ENCODE measurements around the gene C4orf36.

C4orf36 gene

DNA sequence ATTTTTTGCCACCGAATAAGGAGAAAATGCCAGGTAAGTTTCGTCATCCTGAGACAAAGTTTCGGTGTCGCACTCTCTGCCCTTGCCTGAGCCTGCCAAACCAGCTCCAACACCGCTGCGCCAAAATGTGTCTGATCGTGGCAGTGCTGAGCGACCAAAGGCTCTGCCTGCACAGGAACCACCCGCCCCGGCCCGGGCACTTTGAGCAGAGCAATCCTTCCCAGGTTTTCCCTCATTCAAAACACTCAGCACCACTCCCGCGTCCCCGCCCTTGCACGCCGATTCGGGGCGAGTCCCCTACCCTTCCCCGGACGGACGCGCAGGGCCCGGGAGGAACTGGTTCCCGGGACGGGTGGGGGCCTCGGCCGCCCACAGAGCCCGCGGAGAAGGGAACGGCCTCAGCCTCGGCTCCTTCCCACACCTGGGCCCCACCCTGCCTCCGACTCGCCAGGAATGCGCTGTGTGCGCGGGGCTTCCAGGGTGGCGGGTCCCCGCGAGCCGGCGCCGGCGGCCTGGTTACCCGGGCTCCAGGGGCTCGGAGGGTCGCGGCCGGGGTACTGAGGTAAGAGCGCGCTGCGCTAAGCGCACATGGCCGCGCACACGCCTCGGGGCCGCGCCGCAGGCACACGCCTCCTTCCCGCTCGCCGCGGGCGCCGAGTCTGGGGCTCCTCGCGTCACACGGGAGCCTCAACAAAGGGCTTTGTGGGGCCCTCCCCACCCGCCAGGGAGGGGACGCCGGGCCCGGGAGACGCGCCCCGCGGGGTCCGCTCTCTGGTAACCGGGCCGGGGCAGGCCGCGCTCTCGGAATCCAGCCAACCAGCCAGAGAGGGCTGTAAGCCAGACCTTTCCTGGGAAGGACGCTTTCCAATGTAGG, at the start of gene C4orf36:
Gene C4orf36 (minus strand): TSS at position 661 of the 874 bp plus-strand sequence. CDS start 902 bp downstream, outside the sequence.
- in situ Hi-C loops (cut with MboI; ENCODE audit: low sequenced_read_pairs): loop anchor here (10.0 kb wide), 1 partner anchor 397 kb away; no protein-coding TSS in a partner anchor

DNA sequence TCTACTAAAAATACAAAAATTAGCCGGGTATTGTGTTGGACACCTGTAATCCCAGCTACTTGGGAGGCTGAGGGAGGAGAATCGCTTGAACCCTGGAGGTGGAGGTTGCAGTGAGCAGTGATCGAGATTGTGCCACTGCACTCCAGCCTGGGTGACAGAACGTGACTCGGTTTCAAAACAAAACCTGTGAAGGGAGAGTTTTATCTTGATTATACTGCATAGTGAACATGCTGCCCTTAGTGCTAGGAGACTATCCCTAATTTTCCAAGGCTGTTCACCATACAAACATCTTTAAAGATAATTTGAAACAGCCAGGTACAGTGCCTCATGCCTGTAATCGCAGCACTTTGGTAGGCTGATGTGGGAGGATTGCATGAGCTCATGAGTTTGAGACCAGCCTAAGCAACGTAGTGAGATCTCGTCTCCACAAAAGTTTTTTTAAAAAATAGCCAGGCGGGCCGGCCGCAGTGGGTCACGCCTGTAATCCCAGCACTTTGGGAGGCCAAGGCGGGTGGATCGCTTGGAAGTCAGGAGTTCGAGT, 48.8 kb upstream of the C4orf36 start:
- in situ Hi-C loops (cut with MboI; ENCODE audit: low sequenced_read_pairs): no loop called here

- in situ Hi-C loops (cut with MboI; ENCODE audit: low sequenced_read_pairs): no loop called here
These were observed 47.7 kb upstream of the C4orf36 start for GRCh38 chr4:86939729-86940575.

GRCh38 chr4:86938771-86939520, 46.7 kb upstream of the C4orf36 start:
- in situ Hi-C loops (cut with MboI; ENCODE audit: low sequenced_read_pairs): no loop called here

DNA sequence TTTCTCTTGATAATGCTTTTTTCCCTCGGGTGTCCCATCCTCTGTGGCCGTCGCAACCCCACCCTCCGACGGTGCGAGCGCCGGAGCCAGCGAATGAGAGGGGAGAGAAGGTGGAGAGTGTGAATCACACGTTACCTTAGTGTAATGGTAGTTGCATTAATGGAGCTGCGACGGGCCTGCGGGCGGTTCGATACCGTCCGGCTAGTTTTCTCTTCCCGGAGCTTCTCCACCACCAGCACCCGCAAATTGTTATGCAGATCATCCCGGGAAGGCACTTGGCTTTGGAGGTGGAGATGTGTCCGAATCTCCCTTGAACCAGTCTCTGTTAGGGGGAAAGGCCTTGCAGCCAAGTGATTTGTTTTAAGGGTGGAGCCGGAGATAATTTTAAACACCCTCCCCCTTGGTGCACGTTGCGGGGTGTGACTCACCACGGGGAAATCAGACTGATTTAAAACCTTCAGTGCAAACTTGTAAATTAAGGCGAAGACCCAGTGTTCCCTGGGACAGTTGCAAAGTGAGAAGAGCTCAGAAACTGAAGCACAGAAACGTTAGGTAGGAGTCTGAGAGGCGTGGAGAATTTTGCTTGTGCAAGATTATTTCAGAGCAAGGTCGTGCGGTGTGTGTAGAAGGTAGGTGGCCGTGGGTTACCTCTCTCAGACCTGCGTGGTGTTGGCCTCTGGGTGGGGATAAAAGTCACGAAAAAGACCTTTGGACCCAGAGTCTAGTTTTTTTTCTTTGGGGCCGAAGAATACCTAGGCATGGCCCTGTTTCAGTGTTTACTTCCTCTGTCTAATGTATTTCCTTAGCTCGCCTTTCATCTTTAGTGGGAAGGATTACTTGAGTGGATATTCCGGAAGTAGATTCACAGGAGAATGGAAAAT, 43.9 kb upstream of the C4orf36 start:
- in situ Hi-C loops (cut with MboI; ENCODE audit: low sequenced_read_pairs): no loop called here

- in situ Hi-C loops (cut with MboI; ENCODE audit: low sequenced_read_pairs): no loop called here
These were observed 43.3 kb upstream of the C4orf36 start for GRCh38 chr4:86935566-86935852.

GRCh38 chr4:86934771-86935565, 42.7 kb upstream of the C4orf36 start, which contains the start of gene AFF1:
TSS of gene AFF1 (plus strand) at chr4:86935011. CDS start at chr4:86948534, 13,523 bp downstream.
- in situ Hi-C loops (cut with MboI; ENCODE audit: low sequenced_read_pairs): no loop called here

- in situ Hi-C loops (cut with MboI; ENCODE audit: low sequenced_read_pairs): no loop called here
These were observed 42.0 kb upstream of the C4orf36 start for GRCh38 chr4:86934147-86934770.

GRCh38 chr4:86928400-86929255, 36.4 kb upstream of the C4orf36 start:
- in situ Hi-C loops (cut with MboI; ENCODE audit: low sequenced_read_pairs): loop anchor here (5.0 kb wide), 1 partner anchor 164 kb away; no protein-coding TSS in a partner anchor

DNA sequence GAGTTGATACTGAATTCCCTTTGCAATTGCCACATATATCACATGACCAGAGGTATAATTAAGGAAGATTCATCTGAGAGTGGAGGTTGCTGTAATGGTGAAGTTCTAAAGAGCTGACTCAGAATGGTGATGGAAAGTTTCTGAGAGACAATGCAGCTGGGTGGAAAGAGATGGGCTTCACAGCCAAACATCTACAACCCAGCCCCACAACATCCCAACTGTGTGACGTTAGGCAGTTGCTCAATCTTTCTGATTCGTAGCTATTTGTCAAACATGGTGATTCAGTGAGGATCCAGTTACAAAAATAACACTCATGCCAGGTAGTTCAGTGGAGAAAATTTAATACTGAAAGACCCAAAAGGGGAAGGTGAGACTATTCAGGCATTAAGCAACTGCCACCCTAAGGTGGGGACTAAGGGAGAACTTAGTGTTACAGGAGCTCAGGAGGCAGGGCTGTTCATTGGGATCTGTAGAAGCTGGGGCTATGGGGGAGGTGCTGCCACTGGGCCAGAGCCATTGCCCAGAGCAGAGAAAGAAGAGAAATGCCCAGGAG, 35.7 kb upstream of the C4orf36 start:
- in situ Hi-C loops (cut with MboI; ENCODE audit: low sequenced_read_pairs): loop anchor here (5.0 kb wide), 1 partner anchor 164 kb away; no protein-coding TSS in a partner anchor

GRCh38 chr4:86926435-86927086, 34.3 kb upstream of the C4orf36 start:
- in situ Hi-C loops (cut with MboI; ENCODE audit: low sequenced_read_pairs): loop anchor here (5.0 kb wide), 1 partner anchor 166 kb away; no protein-coding TSS in a partner anchor

DNA sequence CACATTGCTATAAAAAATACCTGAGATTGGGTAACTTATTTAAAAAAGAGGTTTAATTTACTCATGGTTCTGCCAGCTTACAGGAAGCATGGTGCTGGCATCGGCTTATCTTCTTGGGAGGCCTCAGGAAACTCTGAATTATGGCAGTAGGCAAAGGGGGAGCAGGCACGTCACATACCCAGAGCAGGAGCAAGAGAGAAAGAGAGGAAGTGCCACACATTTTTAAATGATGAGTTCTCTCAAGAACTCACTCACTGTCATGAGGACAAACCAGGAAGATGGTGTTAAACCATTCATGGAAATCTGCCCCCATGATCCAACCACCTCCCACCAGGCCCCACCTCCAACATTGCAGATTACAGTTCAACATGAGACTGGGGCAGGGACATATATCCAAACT, 32.6 kb upstream of the C4orf36 start:
- in situ Hi-C loops (cut with MboI; ENCODE audit: low sequenced_read_pairs): loop anchor here (5.0 kb wide), 1 partner anchor 167 kb away; no protein-coding TSS in a partner anchor

DNA sequence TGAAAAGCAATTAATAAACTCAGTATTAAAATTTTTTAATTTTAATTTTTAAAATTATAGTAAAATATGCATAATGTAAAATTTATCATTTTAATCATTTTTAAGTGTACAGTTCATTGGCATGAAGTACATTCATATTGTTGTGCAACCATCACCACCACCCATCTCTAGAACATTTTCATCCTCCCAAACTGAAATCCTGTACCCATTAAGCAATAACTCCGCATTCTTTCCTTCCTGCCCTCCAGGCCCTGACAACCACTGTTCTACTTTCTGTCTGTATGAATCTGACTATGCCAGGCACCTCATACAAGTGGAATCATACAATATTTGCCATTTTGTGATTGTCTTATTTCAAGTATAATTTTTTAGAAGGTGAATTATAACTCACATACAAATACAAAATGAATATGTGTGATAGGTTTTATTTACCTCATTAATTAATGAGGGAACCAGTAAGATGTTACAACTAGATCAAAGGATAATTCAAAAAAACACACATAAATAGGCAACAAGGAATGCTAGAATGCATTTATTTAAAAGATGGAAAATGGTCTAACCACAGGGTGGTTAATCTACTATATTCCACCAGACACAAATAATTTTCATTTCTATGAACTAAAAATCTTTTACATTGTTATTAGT, 29.5 kb upstream of the C4orf36 start:
- in situ Hi-C loops (cut with MboI; ENCODE audit: low sequenced_read_pairs): no loop called here

GRCh38 chr4:86919561-86920223, 27.5 kb upstream of the C4orf36 start:
- in situ Hi-C loops (cut with MboI; ENCODE audit: low sequenced_read_pairs): no loop called here

GRCh38 chr4:86918539-86919072, 26.4 kb upstream of the C4orf36 start:
- in situ Hi-C loops (cut with MboI; ENCODE audit: low sequenced_read_pairs): no loop called here

Data from HL-60/S4 (cell line).